ENCODE data around the gene RFX3. TPM values are rescaled to one million over a fixed set of nuclear protein-coding genes. Genes with fewer than 3 reads are reported as not detected.

The RFX3 gene
- polyA plus RNA-seq, 4 donors: 9.3 to 19.1 (median 18.0) TPM

- no peak for DNase-seq (ENCODE audit: low read depth in 4 of 4, low spot score in 3 of 4)
Observed at GRCh38 chr9:3241290-3241689, 284.5 kb downstream of the RFX3 start.

GRCh38 chr9:3240656-3241268 lies 285.0 kb downstream of the RFX3 start:
- DNase-seq (ENCODE audit: low read depth in 4 of 4, low spot score in 3 of 4): peak in 3 of 4 donors; percentile 38 to 44 (median 42)

- no peak for DNase-seq (ENCODE audit: low read depth in 4 of 4, low spot score in 3 of 4)
Observed at GRCh38 chr9:3239240-3239639, 286.6 kb downstream of the RFX3 start.

GRCh38 chr9:3238236-3238635 lies 287.6 kb downstream of the RFX3 start:
- no peak for DNase-seq (ENCODE audit: low read depth in 4 of 4, low spot score in 3 of 4)

- no peak for DNase-seq (ENCODE audit: low read depth in 4 of 4, low spot score in 3 of 4)
Observed at GRCh38 chr9:3237121-3237520, 288.7 kb downstream of the RFX3 start.

- DNase-seq (ENCODE audit: low read depth in 4 of 4, low spot score in 3 of 4): no peak
Observed at GRCh38 chr9:3235497-3235896, 290.3 kb downstream of the RFX3 start.

GRCh38 chr9:3224931-3225330 lies 300.9 kb downstream of the RFX3 start:
- no peak for DNase-seq (ENCODE audit: low read depth in 4 of 4, low spot score in 3 of 4)

- no peak for DNase-seq (ENCODE audit: low read depth in 4 of 4, low spot score in 3 of 4)
Observed at GRCh38 chr9:3215658-3216057, 310.1 kb downstream of the RFX3 start.

GRCh38 chr9:3214741-3215140 lies 311.1 kb downstream of the RFX3 start:
- DNase-seq (ENCODE audit: low read depth in 4 of 4, low spot score in 3 of 4): no peak

- no peak for DNase-seq (ENCODE audit: low read depth in 4 of 4, low spot score in 3 of 4)
Observed at GRCh38 chr9:3205421-3206095, 320.2 kb downstream of the RFX3 start.

- DNase-seq (ENCODE audit: low read depth in 4 of 4, low spot score in 3 of 4): no peak
Observed at GRCh38 chr9:3200331-3200774, 325.4 kb downstream of the RFX3 start.

- DNase-seq (ENCODE audit: low read depth in 4 of 4, low spot score in 3 of 4): no peak
Observed at GRCh38 chr9:3193791-3194190, 332.0 kb downstream of the RFX3 start.

GRCh38 chr9:3191715-3192114 lies 334.1 kb downstream of the RFX3 start:
- no peak for DNase-seq (ENCODE audit: low read depth in 4 of 4, low spot score in 3 of 4)

- DNase-seq (ENCODE audit: low read depth in 4 of 4, low spot score in 3 of 4): no peak
Observed at GRCh38 chr9:3189113-3189861, 336.5 kb downstream of the RFX3 start.

GRCh38 chr9:3186751-3187150 lies 339.1 kb downstream of the RFX3 start:
- DNase-seq (ENCODE audit: low read depth in 4 of 4, low spot score in 3 of 4): no peak

- peak in 3 of 4 donors; percentile 18 to 52 (median 23) for DNase-seq (ENCODE audit: low read depth in 4 of 4, low spot score in 3 of 4)
Observed at GRCh38 chr9:3181049-3181953, 344.5 kb downstream of the RFX3 start.

- no peak for DNase-seq (ENCODE audit: low read depth in 4 of 4, low spot score in 3 of 4)
Observed at GRCh38 chr9:3180696-3181048, 345.1 kb downstream of the RFX3 start.

GRCh38 chr9:3179711-3180110 lies 346.1 kb downstream of the RFX3 start:
- DNase-seq (ENCODE audit: low read depth in 4 of 4, low spot score in 3 of 4): no peak

- DNase-seq (ENCODE audit: low read depth in 4 of 4, low spot score in 3 of 4): no peak
Observed at GRCh38 chr9:3177936-3178335, 347.9 kb downstream of the RFX3 start.

GRCh38 chr9:3177146-3177761 lies 348.5 kb downstream of the RFX3 start:
- no peak for DNase-seq (ENCODE audit: low read depth in 4 of 4, low spot score in 3 of 4)

Data from left renal pelvis (tissue), 4 donors.